ENCODE data around the gene SCUBE1.

SCUBE1 gene

DNA sequence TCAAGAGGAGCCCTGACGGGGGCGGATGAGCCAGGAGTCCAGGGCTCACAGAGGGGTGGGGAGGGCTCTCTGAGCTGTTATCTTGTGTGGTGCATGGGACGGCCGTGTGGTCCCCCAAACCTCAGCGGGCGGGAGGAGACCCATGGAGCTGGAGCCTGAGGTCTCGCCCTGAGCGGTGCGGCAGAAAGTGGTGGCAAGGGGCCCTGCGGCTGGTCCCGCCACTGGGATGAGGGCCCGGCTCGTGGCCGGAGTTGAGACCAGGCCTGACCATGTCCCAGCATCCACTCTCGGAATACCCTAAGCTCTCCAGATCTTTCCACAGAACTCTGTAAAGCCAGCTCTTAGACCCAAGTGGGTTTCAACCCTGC lies 133.7 kb downstream of the SCUBE1 start:
- no peak for TF ChIP-seq EZH2phosphoT487 (IDR thresholded peaks at IDR 0.05; ENCODE audit: borderline replicate concordance)
- TF ChIP-seq, protein P1, sequence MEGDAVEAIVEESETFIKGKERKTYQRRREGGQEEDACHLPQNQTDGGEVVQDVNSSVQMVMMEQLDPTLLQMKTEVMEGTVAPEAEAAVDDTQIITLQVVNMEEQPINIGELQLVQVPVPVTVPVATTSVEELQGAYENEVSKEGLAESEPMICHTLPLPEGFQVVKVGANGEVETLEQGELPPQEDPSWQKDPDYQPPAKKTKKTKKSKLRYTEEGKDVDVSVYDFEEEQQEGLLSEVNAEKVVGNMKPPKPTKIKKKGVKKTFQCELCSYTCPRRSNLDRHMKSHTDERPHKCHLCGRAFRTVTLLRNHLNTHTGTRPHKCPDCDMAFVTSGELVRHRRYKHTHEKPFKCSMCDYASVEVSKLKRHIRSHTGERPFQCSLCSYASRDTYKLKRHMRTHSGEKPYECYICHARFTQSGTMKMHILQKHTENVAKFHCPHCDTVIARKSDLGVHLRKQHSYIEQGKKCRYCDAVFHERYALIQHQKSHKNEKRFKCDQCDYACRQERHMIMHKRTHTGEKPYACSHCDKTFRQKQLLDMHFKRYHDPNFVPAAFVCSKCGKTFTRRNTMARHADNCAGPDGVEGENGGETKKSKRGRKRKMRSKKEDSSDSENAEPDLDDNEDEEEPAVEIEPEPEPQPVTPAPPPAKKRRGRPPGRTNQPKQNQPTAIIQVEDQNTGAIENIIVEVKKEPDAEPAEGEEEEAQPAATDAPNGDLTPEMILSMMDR (conservative IDR thresholded peaks at IDR 0.05; ENCODE audit: low read length), result no peak
- Histone ChIP-seq H3K9me3 (ENCODE audit: insufficient read depth, low read depth, low read length) (no peaks in the 10 kb centered on the region), H3K27me3 (ENCODE audit: insufficient read depth, low read length, poor library complexity, severe bottlenecking) (no peaks in the 10 kb centered on the region), H3K4me2 (ENCODE audit: low read depth, low read length, poor library complexity, severe bottlenecking) (no peak overlapping the region), H3K4me1 (ENCODE audit: insufficient read depth, low read length, poor library complexity, severe bottlenecking) (no peaks in the 10 kb centered on the region), H4K20me1 (ENCODE audit: insufficient read depth, low read length, poor library complexity, severe bottlenecking) (no peaks in the 10 kb centered on the region), H3K9me2 (replicated peaks; ENCODE audit: low read depth, low read length) (no peaks in the 10 kb centered on the region), H2AFZ (ENCODE audit: low read length) (no peak overlapping the region), H3K4me3 (ENCODE audit: low read length, poor library complexity, severe bottlenecking) (no peak overlapping the region), H3K9ac (ENCODE audit: low read depth, low read length, poor library complexity, severe bottlenecking) (no peak overlapping the region), H3K36me3 (ENCODE audit: insufficient read depth, low read length) (no peaks in the 10 kb centered on the region), H3F3A (ENCODE audit: low read depth) (no peaks in the 10 kb centered on the region), H3K79me2 (ENCODE audit: insufficient read depth, low read length) (no peaks in the 10 kb centered on the region)

DNA sequence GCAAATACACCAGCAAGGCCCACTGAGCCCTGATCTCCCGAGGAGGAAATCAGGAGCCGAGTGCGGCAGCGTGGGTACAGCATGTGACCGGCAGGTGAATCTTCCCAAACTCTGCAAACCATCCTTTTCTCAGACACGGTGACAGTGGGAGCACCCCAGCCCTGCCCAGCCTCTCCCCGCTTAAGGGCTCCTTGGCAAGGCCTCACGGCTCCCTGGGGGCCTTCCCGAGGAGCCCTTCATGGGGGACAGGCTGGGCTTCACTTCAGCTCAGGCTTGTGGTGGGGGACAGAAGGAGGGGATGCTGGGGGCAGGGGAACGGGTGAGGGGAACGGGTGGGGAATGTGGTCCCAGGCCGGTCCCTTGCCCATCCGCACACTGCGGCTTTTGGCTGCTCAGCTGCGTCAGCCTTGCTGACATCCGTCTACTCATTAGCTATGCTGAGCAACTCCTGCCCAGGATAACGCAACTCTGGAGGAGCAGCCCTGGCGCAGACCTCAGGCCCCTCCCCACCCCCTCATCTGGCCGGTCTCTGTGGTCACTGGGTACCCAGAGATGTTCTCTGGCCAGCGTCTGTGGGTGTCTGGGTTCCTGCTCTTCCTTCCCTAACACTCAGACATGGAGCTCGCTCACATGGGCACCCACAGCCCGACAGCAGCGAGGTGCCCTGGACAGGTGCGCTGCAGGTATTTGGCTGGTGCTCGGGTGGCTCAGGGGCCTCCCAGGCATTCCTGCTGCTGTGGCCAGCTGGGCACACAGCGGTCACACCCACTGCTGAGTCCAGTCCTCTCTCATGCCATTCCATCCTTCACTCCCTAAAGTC lies 134.3 kb downstream of the SCUBE1 start:
- Histone ChIP-seq H3K79me2 (ENCODE audit: insufficient read depth, low read length) (no peaks in the 10 kb centered on the region), H2AFZ (ENCODE audit: low read length) (no peak overlapping the region), H3K9me3 (ENCODE audit: insufficient read depth, low read depth, low read length) (no peaks in the 10 kb centered on the region), H3K27me3 (ENCODE audit: insufficient read depth, low read length, poor library complexity, severe bottlenecking) (no peaks in the 10 kb centered on the region), H3K36me3 (ENCODE audit: insufficient read depth, low read length) (no peaks in the 10 kb centered on the region), H4K20me1 (ENCODE audit: insufficient read depth, low read length, poor library complexity, severe bottlenecking) (no peaks in the 10 kb centered on the region), H3K9me2 (replicated peaks; ENCODE audit: low read depth, low read length) (no peaks in the 10 kb centered on the region), H3K4me3 (ENCODE audit: low read length, poor library complexity, severe bottlenecking) (no peak overlapping the region), H3K4me1 (ENCODE audit: insufficient read depth, low read length, poor library complexity, severe bottlenecking) (no peaks in the 10 kb centered on the region), H3K4me2 (ENCODE audit: low read depth, low read length, poor library complexity, severe bottlenecking) (no peak overlapping the region), H3F3A (ENCODE audit: low read depth) (no peaks in the 10 kb centered on the region), H3K9ac (ENCODE audit: low read depth, low read length, poor library complexity, severe bottlenecking) (no peak overlapping the region)
- TF ChIP-seq, protein P1 (conservative IDR thresholded peaks at IDR 0.05; ENCODE audit: low read length), result no peak
- no peak for TF ChIP-seq EZH2phosphoT487 (IDR thresholded peaks at IDR 0.05; ENCODE audit: borderline replicate concordance)

DNA sequence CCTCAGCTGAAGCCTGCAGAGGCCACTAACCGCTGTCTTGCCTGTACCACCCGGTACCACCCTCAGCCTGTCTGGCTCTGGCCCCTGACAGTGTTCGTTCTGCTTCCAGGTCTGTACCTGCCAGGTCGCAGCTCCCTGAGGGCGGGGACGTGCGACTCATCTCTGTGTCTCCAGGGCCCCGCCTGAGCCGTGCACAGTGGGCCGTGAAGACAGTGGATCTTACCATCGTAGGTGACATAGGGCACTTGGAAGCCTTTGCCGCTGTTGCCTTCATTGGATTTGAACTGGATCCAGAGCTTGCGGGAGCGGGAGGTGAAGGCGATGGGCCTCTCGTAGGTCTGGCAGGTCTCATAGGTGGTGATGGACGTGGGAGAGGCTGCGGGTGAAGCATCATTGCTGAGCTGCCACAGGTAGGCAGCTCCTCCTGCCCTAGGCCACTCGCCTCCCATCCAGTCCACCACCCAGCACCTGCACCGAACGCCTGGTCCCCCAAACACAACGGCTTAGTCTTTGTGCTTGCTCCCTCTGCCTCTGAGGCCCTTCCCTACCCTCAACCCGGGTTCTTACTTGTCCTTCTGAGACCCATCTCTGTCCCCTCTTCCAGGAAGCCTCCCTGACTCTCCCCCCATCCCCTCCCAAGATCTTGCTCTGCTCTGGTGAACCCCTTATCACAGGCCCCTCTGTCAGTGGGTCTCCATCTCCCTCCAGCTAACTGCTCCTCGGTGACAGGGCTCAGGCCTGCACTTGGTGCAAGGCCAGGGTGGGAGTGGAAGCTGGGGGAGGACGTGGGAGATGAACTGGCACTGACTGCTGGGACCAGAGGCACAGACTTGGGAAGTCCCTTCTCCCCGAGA lies 135.1 kb downstream of the SCUBE1 start:
- H3K9me3 ChIP-seq (ENCODE audit: insufficient read depth, low read depth, low read length), result no peaks in the 10 kb centered on the region
- H3K79me2 ChIP-seq (ENCODE audit: insufficient read depth, low read length), result no peaks in the 10 kb centered on the region
- no peaks in the 10 kb centered on the region for H3K36me3 ChIP-seq (ENCODE audit: insufficient read depth, low read length)
- no peak overlapping the region for H3K4me2 ChIP-seq (ENCODE audit: low read depth, low read length, poor library complexity, severe bottlenecking)
- no peak overlapping the region for H3K9ac ChIP-seq (ENCODE audit: low read depth, low read length, poor library complexity, severe bottlenecking)
- H3K4me1 ChIP-seq (ENCODE audit: insufficient read depth, low read length, poor library complexity, severe bottlenecking), result no peaks in the 10 kb centered on the region
- H3F3A ChIP-seq (ENCODE audit: low read depth), result no peaks in the 10 kb centered on the region
- H3K9me2 ChIP-seq (replicated peaks; ENCODE audit: low read depth, low read length), result no peaks in the 10 kb centered on the region
- H2AFZ ChIP-seq (ENCODE audit: low read length), result no peak overlapping the region
- H3K27me3 ChIP-seq (ENCODE audit: insufficient read depth, low read length, poor library complexity, severe bottlenecking), result no peaks in the 10 kb centered on the region
- H3K4me3 ChIP-seq (ENCODE audit: low read length, poor library complexity, severe bottlenecking), result no peak overlapping the region
- no peak for TF ChIP-seq EZH2phosphoT487 (IDR thresholded peaks at IDR 0.05; ENCODE audit: borderline replicate concordance)
- TF ChIP-seq, protein P1 (conservative IDR thresholded peaks at IDR 0.05; ENCODE audit: low read length), result no peak
- H4K20me1 ChIP-seq (ENCODE audit: insufficient read depth, low read length, poor library complexity, severe bottlenecking), result no peaks in the 10 kb centered on the region

Data from Loucy (cell line).